Hematopoietic multipotent progenitor cell (in vitro differentiated cells): Measurements from ENCODE around the gene THBS1. TPM values are rescaled to one million over a fixed set of nuclear protein-coding genes. Genes with fewer than 3 reads are reported as not detected.

Source experiments
- DNase-seq, 3 donors: peaks; one replicate each; pipeline ENCODE4 v3.0.0-alpha.2; 2011 to 2015; ENCODE audit warnings: low read depth in 2 of 3, low spot score in 2 of 3
- total RNA-seq: library from RNA; depleted of rRNA; stranded (reverse); fragments of >200 nt; gene quantifications from one replicate; pipeline ENCODE4 v1.2.3, GENCODE V29; 2012

The THBS1 gene
- total RNA-seq, 1 donor = 16.2 TPM

GRCh38 chr15:39573287-39573686 lies 7.6 kb upstream of the THBS1 start:
- no peak for DNase-seq

GRCh38 chr15:39573844-39574243 lies 7.0 kb upstream of the THBS1 start:
- no peak for DNase-seq

- no peak for DNase-seq
These were observed 6.5 kb upstream of the THBS1 start for GRCh38 chr15:39574427-39574826.

- no peak for DNase-seq
These were observed 5.7 kb upstream of the THBS1 start for GRCh38 chr15:39575180-39575579.

GRCh38 chr15:39578851-39579486 lies 1.9 kb upstream of the THBS1 start:
- DNase-seq = no peak

- no peak for DNase-seq
These were observed 1.3 kb upstream of the THBS1 start for GRCh38 chr15:39579487-39580116.

- DNase-seq = peak; percentile 49 to 92 (median 82)
These were observed 778 bp upstream of the THBS1 start for GRCh38 chr15:39580117-39580484.

- peak in 2 of 3 donors; percentile 13 to 20 for DNase-seq
These were observed 438 bp downstream of the THBS1 start for GRCh38 chr15:39581242-39581792.

- peak in 2 of 3 donors; percentile 14 to 34 for DNase-seq
These were observed 960 bp downstream of the THBS1 start for GRCh38 chr15:39581793-39582285.

GRCh38 chr15:39582286-39582976 lies 1.6 kb downstream of the THBS1 start:
- DNase-seq = no peak

GRCh38 chr15:39582977-39583595 lies 2.2 kb downstream of the THBS1 start:
- no peak for DNase-seq

GRCh38 chr15:39583596-39584265 lies 2.9 kb downstream of the THBS1 start:
- peak in 2 of 3 donors; percentile 14 to 45 for DNase-seq

- no peak for DNase-seq
These were observed 3.4 kb downstream of the THBS1 start for GRCh38 chr15:39584266-39584659.

- peak in 1 of 3 donors; percentile 11 for DNase-seq
These were observed 3.9 kb downstream of the THBS1 start for GRCh38 chr15:39584662-39585388.

- DNase-seq = no peak
These were observed 4.5 kb downstream of the THBS1 start for GRCh38 chr15:39585389-39585841.

- DNase-seq = no peak
These were observed 5.0 kb downstream of the THBS1 start for GRCh38 chr15:39585871-39586301.

GRCh38 chr15:39586387-39587095 lies 5.7 kb downstream of the THBS1 start:
- no peak for DNase-seq

GRCh38 chr15:39587096-39587721 lies 6.3 kb downstream of the THBS1 start:
- DNase-seq = no peak
